ENCODE results near the gene FBXW5. TPM values are rescaled to one million over a fixed set of nuclear protein-coding genes. Genes with fewer than 3 reads are reported as not detected.

FBXW5 gene
- total and polyA plus RNA-seq, 2 donors (not counting 3 experiments of a cell fraction or from before 2014, with no cell fraction given) = 97.3 to 151 TPM

DNA sequence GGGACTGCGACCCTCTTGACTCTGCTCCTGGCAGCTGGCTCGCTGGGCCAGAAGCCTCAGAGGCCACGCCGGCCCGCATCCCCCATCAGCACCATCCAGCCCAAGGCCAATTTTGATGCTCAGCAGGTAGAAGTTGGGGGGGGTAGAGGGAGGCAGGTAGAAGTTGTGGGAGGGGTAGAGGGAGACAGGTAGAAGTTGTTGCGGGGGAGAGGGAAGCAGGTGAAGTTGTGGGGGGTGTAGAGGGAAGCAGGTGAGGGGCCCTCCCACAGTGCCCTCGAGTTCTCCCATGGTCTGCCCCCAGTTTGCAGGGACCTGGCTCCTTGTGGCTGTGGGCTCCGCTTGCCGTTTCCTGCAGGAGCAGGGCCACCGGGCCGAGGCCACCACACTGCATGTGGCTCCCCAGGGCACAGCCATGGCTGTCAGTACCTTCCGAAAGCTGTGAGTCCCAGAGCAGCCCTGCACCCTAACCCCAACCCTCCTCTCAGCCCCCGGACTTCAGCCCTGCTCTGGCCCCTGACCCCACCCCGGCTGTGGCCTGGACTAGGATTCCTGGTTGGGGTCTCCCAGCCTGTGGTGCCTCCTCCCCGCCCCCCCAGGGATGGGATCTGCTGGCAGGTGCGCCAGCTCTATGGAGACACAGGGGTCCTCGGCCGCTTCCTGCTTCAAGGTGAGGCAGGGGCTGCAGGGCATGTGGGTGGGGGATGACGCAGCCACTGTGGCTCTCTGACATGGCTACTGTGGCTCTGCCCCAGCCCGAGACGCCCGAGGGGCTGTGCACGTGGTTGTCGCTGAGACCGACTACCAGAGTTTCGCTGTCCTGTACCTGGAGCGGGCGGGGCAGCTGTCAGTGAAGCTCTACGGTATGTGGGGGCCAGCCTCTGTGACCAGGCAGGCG, 1.0 kb upstream of the FBXW5 start:
- dilution Hi-C loops (cut with MboI; ENCODE audit: extremely low pct_ligation_motif_present, low sequenced_read_pairs) = loop anchor here (25.0 kb wide), 1 partner anchor 133 kb away; the partner anchor contains the start of gene RABL6
- ChIA-PET CTCF (interaction anchor here (0.8 kb wide), 1 partner anchor 84 kb away, joined by 3 read pairs; no protein-coding TSS in a partner anchor), POLR2A (no interaction called here)
- no peaks in the 10 kb centered on the region for H3K9me1 ChIP-seq (replicated peaks; ENCODE audit: control insufficient read depth, extremely low read depth, insufficient read depth, low read length)
- H3K9me3 ChIP-seq (replicated peaks; ENCODE audit: control insufficient read depth, insufficient read depth, low read length) = no peaks in the 10 kb centered on the region
- TF ChIP-seq GATA2 (IDR thresholded peaks at IDR 0.05; ENCODE audit: insufficient read depth, insufficient read length, low read depth, low read length) = no peak
- TF ChIP-seq, protein P1, sequence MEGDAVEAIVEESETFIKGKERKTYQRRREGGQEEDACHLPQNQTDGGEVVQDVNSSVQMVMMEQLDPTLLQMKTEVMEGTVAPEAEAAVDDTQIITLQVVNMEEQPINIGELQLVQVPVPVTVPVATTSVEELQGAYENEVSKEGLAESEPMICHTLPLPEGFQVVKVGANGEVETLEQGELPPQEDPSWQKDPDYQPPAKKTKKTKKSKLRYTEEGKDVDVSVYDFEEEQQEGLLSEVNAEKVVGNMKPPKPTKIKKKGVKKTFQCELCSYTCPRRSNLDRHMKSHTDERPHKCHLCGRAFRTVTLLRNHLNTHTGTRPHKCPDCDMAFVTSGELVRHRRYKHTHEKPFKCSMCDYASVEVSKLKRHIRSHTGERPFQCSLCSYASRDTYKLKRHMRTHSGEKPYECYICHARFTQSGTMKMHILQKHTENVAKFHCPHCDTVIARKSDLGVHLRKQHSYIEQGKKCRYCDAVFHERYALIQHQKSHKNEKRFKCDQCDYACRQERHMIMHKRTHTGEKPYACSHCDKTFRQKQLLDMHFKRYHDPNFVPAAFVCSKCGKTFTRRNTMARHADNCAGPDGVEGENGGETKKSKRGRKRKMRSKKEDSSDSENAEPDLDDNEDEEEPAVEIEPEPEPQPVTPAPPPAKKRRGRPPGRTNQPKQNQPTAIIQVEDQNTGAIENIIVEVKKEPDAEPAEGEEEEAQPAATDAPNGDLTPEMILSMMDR (IDR thresholded peaks at IDR 0.05; ENCODE audit: extremely low read depth in 1 of 2, insufficient read depth in 1 of 2, low read depth in 1 of 2, low read length in 2 of 2) = no peak
- no peak for TF ChIP-seq MYC (IDR thresholded peaks at IDR 0.05; ENCODE audit: low read depth, low read length)
- no peak for TF ChIP-seq JUN (IDR thresholded peaks at IDR 0.05; ENCODE audit: borderline replicate concordance, insufficient read depth, insufficient read length, low read depth)
- TF ChIP-seq POLR2A (IDR thresholded peaks at IDR 0.05; ENCODE audit: low read depth, low read length) = no peak
- no peak for TF ChIP-seq FOS (IDR thresholded peaks at IDR 0.05; ENCODE audit: borderline replicate concordance, insufficient read depth, low read length)
- TF ChIP-seq POLR2AphosphoS5 (IDR thresholded peaks at IDR 0.05; ENCODE audit: insufficient read depth, low read depth, low read length) = no peak
- TF ChIP-seq, protein P2, sequence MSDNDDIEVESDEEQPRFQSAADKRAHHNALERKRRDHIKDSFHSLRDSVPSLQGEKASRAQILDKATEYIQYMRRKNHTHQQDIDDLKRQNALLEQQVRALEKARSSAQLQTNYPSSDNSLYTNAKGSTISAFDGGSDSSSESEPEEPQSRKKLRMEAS (IDR thresholded peaks at IDR 0.05; ENCODE audit: insufficient read depth, insufficient read length) = no peak
- TF ChIP-seq EZH2 (IDR thresholded peaks at IDR 0.05; ENCODE audit: borderline replicate concordance, low read depth, low read length, severe bottlenecking) = no peak
- intact Hi-C loops (cut with micrococcal nuclease) = loop anchor here (2.0 to 5.0 kb wide), 2 partner anchors 47 to 97 kb away; partner anchors contain the start of genes PAXX and PHPT1
- BruUV-seq (replicated peaks) = no TSS peak
- H3K4me3 ChIP-seq (replicated peaks in 1 of 3; ENCODE audit: insufficient read depth in 1 of 3, low read depth in 1 of 3, low read length in 3 of 3) = no peak overlapping the region
- no peak overlapping the region for H3K9ac ChIP-seq (replicated peaks; ENCODE audit: extremely low read depth, insufficient read depth, low read length)
- no peak for DNase-seq (ENCODE audit: low read depth, low spot score)
- H3K4me2 ChIP-seq (ENCODE audit: insufficient read depth, low read length) = no peak overlapping the region
- H3K4me1 ChIP-seq (ENCODE audit: control insufficient read depth, extremely low read depth, insufficient read depth, low read length) = peaks cover 5% of the 10 kb centered on the region
- FAIRE-seq = no peak
- H3K36me3 ChIP-seq (ENCODE audit: control insufficient read depth in 2 of 2, extremely low read depth in 1 of 2, insufficient read depth in 2 of 2, low read length in 2 of 2) = peaks cover 2 to 17% of the 10 kb centered on the region in 2 experiments
- no peak overlapping the region for H3K27ac ChIP-seq (ENCODE audit: insufficient read depth, low read depth, low read length)
- H3K27me3 ChIP-seq (ENCODE audit: control insufficient read depth in 2 of 2, insufficient read depth in 2 of 2, low read length in 2 of 2) = no peaks in the 10 kb centered on the region
- H2AFZ ChIP-seq (ENCODE audit: low read depth, low read length) = no peak overlapping the region
- H3K79me2 ChIP-seq (ENCODE audit: control insufficient read depth, insufficient read depth, low read length) = peaks cover 26% of the 10 kb centered on the region
- H4K20me1 ChIP-seq (replicated peaks; ENCODE audit: control insufficient read depth, extremely low read depth, insufficient read depth, low read length) = no peaks in the 10 kb centered on the region

Data from endothelial cell of umbilical vein (primary cell).